OCI-M2 (cell line): ENCODE measurements around the gene OXTR.

Source experiments
- DNase-seq: peaks from one replicate; lab custom pipeline; 2025; ENCODE audit not compliant: unreplicated experiment; lab: John Stamatoyannopoulos, UW

OXTR gene

DNA sequence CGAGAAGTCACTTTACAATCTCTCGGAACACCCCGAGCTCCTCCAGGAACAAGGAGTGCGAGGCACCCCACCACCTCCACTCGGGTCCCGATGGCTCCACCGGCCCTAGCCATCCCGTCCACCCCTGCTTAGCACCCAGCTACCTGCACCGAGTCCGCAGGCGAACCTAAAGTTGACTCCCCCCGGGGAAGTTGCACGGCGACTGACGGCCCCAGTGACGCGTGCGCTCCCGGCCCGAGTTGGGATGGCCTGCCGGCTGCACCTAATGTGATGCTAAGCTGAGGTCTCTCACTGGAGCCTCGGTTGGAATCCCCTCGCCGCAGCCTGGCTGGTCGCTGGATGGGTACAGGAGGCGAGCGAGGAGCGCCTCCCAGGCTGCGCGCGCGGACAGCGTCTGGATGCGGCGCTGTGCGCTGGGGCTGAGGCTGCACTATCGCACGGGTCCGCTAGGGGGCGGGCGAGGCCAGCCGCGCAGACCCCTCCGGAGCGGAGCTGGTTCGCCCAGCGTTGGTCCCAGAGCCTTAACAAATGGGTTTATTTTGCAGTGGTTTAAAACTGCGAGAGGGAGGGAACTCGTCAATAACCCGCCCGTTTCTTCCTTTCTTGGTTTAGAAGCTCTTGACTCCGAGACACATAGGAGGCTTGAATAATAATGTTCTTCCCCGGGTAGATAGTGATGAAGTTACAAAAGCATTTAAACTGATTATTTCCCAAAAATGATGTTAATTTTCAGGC, at the start of gene OXTR:
Gene OXTR (minus strand): TSS at position 526 of the 735 bp plus-strand sequence. CDS start 1,426 bp downstream, outside the sequence.
- DNase-seq, result no peak

GRCh38 chr3:8817486-8817885, 48.1 kb upstream of the OXTR start:
- no peak for DNase-seq

DNA sequence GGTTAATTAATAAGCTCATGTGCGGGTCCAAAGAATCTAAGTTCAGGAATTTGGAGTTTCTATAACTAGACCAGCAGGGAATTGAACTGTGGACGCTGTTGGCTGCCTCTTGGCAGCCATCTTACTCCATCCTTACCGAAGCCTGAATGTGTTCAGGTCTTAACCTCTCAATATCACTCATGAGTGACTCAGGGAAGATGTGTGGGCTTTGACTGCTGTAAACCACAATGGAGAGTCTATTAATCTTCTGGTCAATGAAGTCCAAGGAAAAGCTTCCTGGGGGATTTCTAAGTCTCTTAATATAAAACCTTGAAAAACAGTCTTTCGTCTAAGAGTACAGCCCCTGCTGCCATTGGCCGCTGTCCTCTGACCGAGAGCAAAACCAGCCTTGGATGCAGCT, 46.7 kb upstream of the OXTR start:
- no peak for DNase-seq

- DNase-seq, result no peak
Observed at GRCh38 chr3:8813411-8813810, 44.0 kb upstream of the OXTR start.

- no peak for DNase-seq
Observed at GRCh38 chr3:8810561-8810960, 41.1 kb upstream of the OXTR start.

DNA sequence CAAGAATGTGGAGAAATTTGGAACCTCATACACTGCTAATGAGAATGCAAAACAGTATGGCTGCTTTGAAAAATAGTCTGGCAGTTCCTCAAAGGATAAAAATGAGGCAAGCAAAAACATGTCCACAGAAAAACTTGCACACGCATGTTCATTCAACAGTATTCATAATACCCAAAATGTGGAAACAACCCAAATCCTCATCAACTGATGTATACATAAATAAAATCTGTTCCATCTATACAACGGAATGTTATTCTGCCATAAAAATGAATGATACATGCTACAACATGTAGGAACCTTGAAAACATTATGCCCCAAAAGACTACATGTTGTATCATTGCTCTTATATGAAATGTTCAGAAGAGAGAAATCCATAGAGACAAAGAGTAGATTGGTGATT, 36.4 kb upstream of the OXTR start:
- no peak for DNase-seq

DNA sequence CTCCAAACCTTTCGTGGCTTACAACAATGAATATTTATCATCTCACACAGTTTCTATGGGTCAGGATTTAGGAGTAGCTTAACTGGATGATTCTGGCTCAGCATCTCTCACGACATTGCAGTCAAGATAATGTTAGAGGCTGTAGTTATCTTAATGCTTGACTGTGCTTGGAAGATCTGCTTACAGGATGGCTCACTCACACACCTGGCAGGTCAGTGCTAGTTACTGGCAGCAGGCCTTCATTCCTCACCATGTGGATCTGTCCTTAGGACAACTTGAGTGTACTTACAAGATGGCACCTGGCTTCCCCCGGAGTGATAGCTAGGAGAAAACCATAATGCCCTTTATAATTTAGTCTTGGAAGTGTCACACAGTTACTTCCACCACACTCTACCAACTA, 32.8 kb upstream of the OXTR start:
- no peak for DNase-seq

GRCh38 chr3:8800016-8800415, 30.6 kb upstream of the OXTR start:
- no peak for DNase-seq

- DNase-seq, result no peak
Observed at GRCh38 chr3:8794247-8794646, 24.8 kb upstream of the OXTR start.

GRCh38 chr3:8793242-8793641, 23.8 kb upstream of the OXTR start:
- no peak for DNase-seq

DNA sequence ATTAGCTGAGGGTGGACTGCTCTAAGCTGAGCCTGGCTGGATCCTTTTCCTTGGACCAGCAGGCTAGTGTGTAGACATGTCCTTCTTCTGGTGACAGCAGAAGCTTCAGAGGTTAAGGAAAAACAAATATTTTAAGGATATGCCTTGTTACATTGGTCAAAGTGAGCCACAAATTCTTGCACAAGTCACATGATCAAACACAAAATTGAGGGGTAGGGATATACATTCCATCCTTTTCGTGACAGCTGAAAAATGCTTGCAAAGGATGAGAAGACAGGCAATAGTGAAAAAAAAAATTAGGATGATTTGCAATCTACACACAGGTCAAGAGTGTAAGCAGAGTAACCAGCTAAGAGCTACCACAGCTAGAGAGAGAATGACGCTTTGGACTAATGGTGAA, 21.1 kb upstream of the OXTR start:
- no peak for DNase-seq

- no peak for DNase-seq
Observed at GRCh38 chr3:8784676-8785435, 15.4 kb upstream of the OXTR start.

- DNase-seq, result no peak
Observed at GRCh38 chr3:8780279-8780678, 10.9 kb upstream of the OXTR start.

GRCh38 chr3:8778475-8778874, 9.1 kb upstream of the OXTR start:
- no peak for DNase-seq

DNA sequence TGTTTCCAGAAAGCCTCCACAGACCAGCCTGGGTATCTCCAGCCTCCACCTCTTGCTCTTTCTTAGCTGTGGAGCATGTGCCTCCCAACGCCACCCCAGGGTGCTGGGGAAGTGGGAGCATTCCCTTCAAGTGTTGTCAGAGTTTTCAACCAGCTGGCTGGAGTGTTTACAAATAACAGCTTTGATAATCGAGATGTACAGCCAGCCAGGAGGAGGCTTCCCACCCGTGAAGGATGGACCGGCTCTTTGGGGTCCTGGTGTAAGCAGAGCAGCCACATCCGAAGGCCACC, 8.5 kb upstream of the OXTR start:
- DNase-seq, result no peak

- no peak for DNase-seq
Observed at GRCh38 chr3:8777201-8777977, 8.0 kb upstream of the OXTR start.

DNA sequence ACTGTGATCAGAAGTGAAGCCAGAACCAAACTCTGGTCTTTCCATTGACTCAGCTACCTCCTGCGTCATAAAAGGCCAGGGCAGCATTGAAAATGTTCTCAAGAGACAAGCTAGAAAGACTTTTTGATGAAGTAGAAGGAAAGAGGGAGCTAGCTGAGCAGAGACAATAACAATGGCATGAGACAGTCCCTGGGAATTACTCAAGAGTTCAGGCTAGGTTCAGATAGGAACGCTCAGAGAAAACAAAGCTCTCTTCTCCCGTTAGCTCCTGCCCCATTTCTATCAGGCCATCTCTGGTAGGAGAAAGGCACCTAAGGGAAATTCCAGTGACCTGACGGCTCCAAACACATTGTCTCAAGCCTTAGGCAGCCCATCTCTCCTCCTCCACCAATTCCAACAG, 7.0 kb upstream of the OXTR start:
- DNase-seq, result no peak

- DNase-seq, result no peak
Observed at GRCh38 chr3:8775602-8776001, 6.2 kb upstream of the OXTR start.

DNA sequence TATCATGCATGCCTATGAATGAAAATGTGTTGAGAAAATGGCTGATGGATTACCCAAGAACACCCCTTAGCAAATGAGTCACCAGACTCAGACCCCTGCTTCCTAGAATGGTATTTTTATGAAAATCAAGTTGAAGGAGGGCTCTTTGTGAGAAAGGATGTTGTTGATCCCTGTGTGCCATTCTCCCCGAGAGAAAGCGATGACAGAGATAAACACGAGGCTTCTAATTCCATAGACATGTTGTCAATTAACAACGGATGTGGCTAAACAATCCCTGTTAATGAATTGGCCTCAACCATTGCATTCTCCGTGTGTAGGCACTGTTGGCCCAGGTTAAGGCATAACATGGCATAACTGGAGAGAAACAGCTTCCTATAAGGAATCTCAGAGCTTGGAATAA, 5.8 kb upstream of the OXTR start:
- DNase-seq, result no peak

GRCh38 chr3:8773941-8774542, 4.6 kb upstream of the OXTR start:
- DNase-seq, result no peak

- DNase-seq, result no peak
Observed at GRCh38 chr3:8768364-8769087, 887 bp downstream of the OXTR start.
